CD4-positive, alpha-beta T cell treated with Interleukin-17A for 4 hours (primary cell): Measurements from ENCODE around the gene TYW1B.
"Not testable (repeated sequence)": the region's sequence is repeated elsewhere in the genome, so short reads cannot be mapped to it uniquely, and the experiment has no call there.

Source experiments
- DNase-seq: peaks from one replicate; pipeline ENCODE4 v3.0.0-alpha.2; 2020; ENCODE audit warnings: mixed read lengths

TYW1B gene

GRCh38 chr7:72827839-72828591 lies at the start of gene TYW1B:
Gene TYW1B, minus strand, starts transcription at chr7:72828200. Its CDS starts 125 bp downstream, at chr7:72828075.
- peak; percentile 96 for DNase-seq

- DNase-seq, result not testable (repeated sequence)
Observed at GRCh38 chr7:72867591-72867990, 39.6 kb upstream of the TYW1B start.

GRCh38 chr7:72858846-72859400 lies 30.9 kb upstream of the TYW1B start:
- DNase-seq, result not testable (repeated sequence)

GRCh38 chr7:72857925-72858324 lies 29.9 kb upstream of the TYW1B start:
- not testable (repeated sequence) for DNase-seq

- DNase-seq, result not testable (repeated sequence)
Observed at GRCh38 chr7:72855261-72855660, 27.3 kb upstream of the TYW1B start.

- not testable (repeated sequence) for DNase-seq
Observed at GRCh38 chr7:72852937-72853336, 24.9 kb upstream of the TYW1B start.

GRCh38 chr7:72850746-72851145 lies 22.7 kb upstream of the TYW1B start:
- not testable (repeated sequence) for DNase-seq

- DNase-seq, result not testable (repeated sequence)
Observed at GRCh38 chr7:72844146-72844545, 16.1 kb upstream of the TYW1B start.

- not testable (repeated sequence) for DNase-seq
Observed at GRCh38 chr7:72843166-72843565, 15.2 kb upstream of the TYW1B start.

- not testable (repeated sequence) for DNase-seq
Observed at GRCh38 chr7:72840966-72841511, 13.0 kb upstream of the TYW1B start.

GRCh38 chr7:72838315-72838714 lies 10.3 kb upstream of the TYW1B start:
- not testable (repeated sequence) for DNase-seq

- DNase-seq, result not testable (repeated sequence)
Observed at GRCh38 chr7:72837291-72837690, 9.3 kb upstream of the TYW1B start.

GRCh38 chr7:72830567-72830966 lies 2.6 kb upstream of the TYW1B start:
- not testable (repeated sequence) for DNase-seq

- DNase-seq, result peak; percentile 54
Observed at GRCh38 chr7:72829687-72830354, 1.8 kb upstream of the TYW1B start.

- DNase-seq, result peak; percentile 96
Observed at GRCh38 chr7:72829291-72829686, 1.3 kb upstream of the TYW1B start.

GRCh38 chr7:72823765-72824732 lies 4.0 kb downstream of the TYW1B start:
- not testable (repeated sequence) for DNase-seq

GRCh38 chr7:72822497-72822896 lies 5.5 kb downstream of the TYW1B start:
- DNase-seq, result not testable (repeated sequence)

- not testable (repeated sequence) for DNase-seq
Observed at GRCh38 chr7:72818663-72819361, 9.2 kb downstream of the TYW1B start.

- DNase-seq, result not testable (repeated sequence)
Observed at GRCh38 chr7:72817661-72818060, 10.3 kb downstream of the TYW1B start.

- DNase-seq, result not testable (repeated sequence)
Observed at GRCh38 chr7:72816370-72817157, 11.4 kb downstream of the TYW1B start.

GRCh38 chr7:72810437-72810836 lies 17.6 kb downstream of the TYW1B start:
- DNase-seq, result not testable (repeated sequence)
